Measurements from ENCODE around the gene CDH26.

DNA sequence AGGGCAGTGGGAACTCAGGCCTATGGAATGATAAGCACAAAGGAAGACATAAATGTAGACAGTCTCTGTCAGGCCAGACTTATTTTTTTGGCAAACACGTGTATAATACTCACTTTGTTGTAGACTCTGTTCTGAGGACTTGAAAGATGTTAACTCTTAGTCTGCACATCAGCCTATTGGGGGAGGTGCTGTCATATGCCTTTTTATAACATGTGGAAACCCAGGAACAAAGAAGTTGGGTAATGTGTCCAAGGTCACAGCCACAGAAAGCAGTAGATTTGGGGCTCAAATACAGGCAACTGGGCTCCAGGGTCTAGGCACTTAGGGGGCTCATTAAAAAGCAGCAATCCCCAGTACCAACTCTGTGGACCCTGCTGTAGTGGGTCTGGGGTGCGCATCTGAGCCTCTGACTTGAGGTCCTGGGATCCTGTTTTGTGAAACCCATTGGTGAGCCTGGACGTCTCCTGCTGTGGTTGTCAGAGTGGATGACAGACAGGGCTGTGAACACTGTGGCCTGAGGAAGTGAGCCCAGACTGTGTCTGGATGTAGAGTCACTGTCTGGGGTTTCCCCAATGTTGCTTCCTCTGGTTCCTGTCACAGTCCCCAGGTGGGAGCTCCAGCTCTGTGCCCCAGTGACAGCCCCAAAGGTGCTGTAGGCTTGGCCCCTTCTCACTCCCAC, 50.0 kb downstream of the CDH26 start:
- TF ChIP-seq, protein P1, sequence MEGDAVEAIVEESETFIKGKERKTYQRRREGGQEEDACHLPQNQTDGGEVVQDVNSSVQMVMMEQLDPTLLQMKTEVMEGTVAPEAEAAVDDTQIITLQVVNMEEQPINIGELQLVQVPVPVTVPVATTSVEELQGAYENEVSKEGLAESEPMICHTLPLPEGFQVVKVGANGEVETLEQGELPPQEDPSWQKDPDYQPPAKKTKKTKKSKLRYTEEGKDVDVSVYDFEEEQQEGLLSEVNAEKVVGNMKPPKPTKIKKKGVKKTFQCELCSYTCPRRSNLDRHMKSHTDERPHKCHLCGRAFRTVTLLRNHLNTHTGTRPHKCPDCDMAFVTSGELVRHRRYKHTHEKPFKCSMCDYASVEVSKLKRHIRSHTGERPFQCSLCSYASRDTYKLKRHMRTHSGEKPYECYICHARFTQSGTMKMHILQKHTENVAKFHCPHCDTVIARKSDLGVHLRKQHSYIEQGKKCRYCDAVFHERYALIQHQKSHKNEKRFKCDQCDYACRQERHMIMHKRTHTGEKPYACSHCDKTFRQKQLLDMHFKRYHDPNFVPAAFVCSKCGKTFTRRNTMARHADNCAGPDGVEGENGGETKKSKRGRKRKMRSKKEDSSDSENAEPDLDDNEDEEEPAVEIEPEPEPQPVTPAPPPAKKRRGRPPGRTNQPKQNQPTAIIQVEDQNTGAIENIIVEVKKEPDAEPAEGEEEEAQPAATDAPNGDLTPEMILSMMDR (IDR thresholded peaks at IDR 0.05; ENCODE audit: extremely low read depth in 1 of 2, insufficient read depth in 1 of 2, low read depth in 1 of 2, low read length in 2 of 2), result no peak
- no peak for TF ChIP-seq FOS (IDR thresholded peaks at IDR 0.05; ENCODE audit: borderline replicate concordance, insufficient read depth, low read length)
- no peak for TF ChIP-seq EZH2 (IDR thresholded peaks at IDR 0.05; ENCODE audit: borderline replicate concordance, low read depth, low read length, severe bottlenecking)

Data from endothelial cell of umbilical vein (primary cell).